HG03025 (cell line): ENCODE data around the gene ARHGEF28.

Source experiments
- ATAC-seq: cut with Tn5 transposase; IDR thresholded peaks from one replicate; pipeline ENCODE4 v1.9.1; 2021; ENCODE audit warnings: mild to moderate bottlenecking, moderate library complexity; ENCODE audit not compliant: unreplicated experiment, low FRiP score

The ARHGEF28 gene

GRCh38 chr5:73893813-73894212 lies 267.8 kb downstream of the ARHGEF28 start:
- ATAC-seq: no peak

GRCh38 chr5:73894860-73895259 lies 268.9 kb downstream of the ARHGEF28 start:
- ATAC-seq: no peak

GRCh38 chr5:73895471-73895870 lies 269.5 kb downstream of the ARHGEF28 start:
- no peak for ATAC-seq

- no peak for ATAC-seq
These were observed 270.1 kb downstream of the ARHGEF28 start for GRCh38 chr5:73896097-73896496.

- ATAC-seq: no peak
These were observed 270.7 kb downstream of the ARHGEF28 start for GRCh38 chr5:73896668-73897067.

- no peak for ATAC-seq
These were observed 271.9 kb downstream of the ARHGEF28 start for GRCh38 chr5:73897893-73898292.

GRCh38 chr5:73899055-73899454 lies 273.1 kb downstream of the ARHGEF28 start:
- peak; percentile 60 for ATAC-seq

- ATAC-seq: no peak
These were observed 273.9 kb downstream of the ARHGEF28 start for GRCh38 chr5:73899916-73900315.

GRCh38 chr5:73900566-73900965 lies 274.6 kb downstream of the ARHGEF28 start:
- ATAC-seq: no peak

GRCh38 chr5:73901043-73901442 lies 275.0 kb downstream of the ARHGEF28 start:
- ATAC-seq: no peak

GRCh38 chr5:73901455-73901854 lies 275.5 kb downstream of the ARHGEF28 start:
- ATAC-seq: no peak

GRCh38 chr5:73902327-73903051 lies 276.5 kb downstream of the ARHGEF28 start:
- no peak for ATAC-seq

GRCh38 chr5:73903169-73903568 lies 277.2 kb downstream of the ARHGEF28 start:
- ATAC-seq: no peak

- ATAC-seq: no peak
These were observed 280.3 kb downstream of the ARHGEF28 start for GRCh38 chr5:73906277-73906676.

GRCh38 chr5:73907164-73907563 lies 281.2 kb downstream of the ARHGEF28 start:
- no peak for ATAC-seq

- ATAC-seq: no peak
These were observed 282.4 kb downstream of the ARHGEF28 start for GRCh38 chr5:73908395-73908794.

- ATAC-seq: no peak
These were observed 282.9 kb downstream of the ARHGEF28 start for GRCh38 chr5:73908846-73909245.

GRCh38 chr5:73909474-73909873 lies 283.5 kb downstream of the ARHGEF28 start:
- no peak for ATAC-seq

GRCh38 chr5:73911761-73912393 lies 285.9 kb downstream of the ARHGEF28 start:
- ATAC-seq: no peak

GRCh38 chr5:73912821-73913271 lies 286.9 kb downstream of the ARHGEF28 start:
- ATAC-seq: no peak

GRCh38 chr5:73913971-73914370 lies 288.0 kb downstream of the ARHGEF28 start:
- no peak for ATAC-seq

GRCh38 chr5:73915345-73915744 lies 289.3 kb downstream of the ARHGEF28 start:
- ATAC-seq: no peak
